Fibroblast of the aortic adventitia (primary cell): Measurements from ENCODE around the gene RNF39. TPM values are rescaled to one million over a fixed set of nuclear protein-coding genes. Genes with fewer than 3 reads are reported as not detected.

Source experiments
- DNase-seq: peaks from one replicate; pipeline ENCODE4 v3.0.0-alpha.2; 2010; ENCODE audit warnings: low read depth
- H3K4me3 ChIP-seq: 2 replicates; pipeline ENCODE4 v1.5.1; 2011; ENCODE audit warnings: low read depth, mild to moderate bottlenecking, control low read depth, low read length, moderate library complexity
- total RNA-seq: library from RNA; depleted of rRNA; stranded (reverse); fragments of >200 nt; gene quantifications from 2 replicates; pipeline ENCODE4 v1.2.3, GENCODE V29; 2012; ENCODE audit warnings: low replicate concordance
- TF ChIP-seq, protein P1 (sequence below): IDR thresholded peaks from 2 replicates; pipeline ENCODE4 v1.5.1; 2011; ENCODE audit warnings: mild to moderate bottlenecking, low read length, control low read depth, inconsistent platforms; ENCODE audit not compliant: insufficient read depth

RNF39 gene
- total RNA-seq, 1 donor = not detected

DNA sequence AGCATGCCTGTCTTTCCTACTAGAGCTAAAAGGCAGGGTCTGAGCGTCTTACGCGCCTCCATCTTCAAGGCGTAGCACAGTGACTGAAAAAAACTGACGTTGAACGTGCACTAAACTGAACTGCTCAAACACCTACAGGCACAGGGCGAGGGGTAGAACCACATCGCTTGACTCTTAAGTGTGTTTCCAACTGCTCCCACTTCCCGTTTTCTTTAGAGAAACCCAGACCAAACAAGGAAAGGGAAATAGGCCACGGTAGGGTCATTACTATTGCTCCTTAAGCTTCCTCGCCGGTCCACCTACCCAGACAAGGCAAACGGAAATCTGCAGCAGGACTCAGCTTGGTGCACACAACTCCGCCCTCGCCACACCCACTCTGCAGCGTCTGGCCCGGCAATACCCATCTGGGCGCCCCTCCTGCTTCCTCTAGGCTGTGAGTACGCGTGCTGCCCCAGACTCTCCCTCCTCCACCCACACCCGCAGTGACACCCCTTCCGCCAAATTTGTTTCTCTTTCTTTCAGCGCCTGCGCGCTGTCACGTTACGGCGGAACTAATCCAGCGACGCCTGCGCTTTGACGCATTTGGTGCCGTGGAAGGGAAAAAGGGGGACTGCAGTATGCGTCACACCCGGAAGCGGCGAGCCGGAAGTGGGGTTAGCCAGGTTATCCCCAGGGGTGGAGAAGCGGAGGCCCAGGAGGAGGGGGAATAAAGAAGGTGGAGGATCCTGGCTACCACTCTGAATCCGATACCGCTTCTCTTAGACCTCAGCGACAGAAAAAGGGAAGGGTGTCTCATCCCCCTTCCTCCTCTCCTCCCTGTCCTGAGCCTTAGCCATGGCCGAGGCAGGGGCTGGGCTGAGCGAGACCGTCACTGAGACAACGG lies 8.8 kb downstream of the RNF39 start, which contains the start of gene PPP1R11:
PPP1R11 (plus strand) TSS at position 622 of the 883 bp plus-strand sequence; CDS start at position 835, 213 bp downstream.
- peak; percentile 99 for DNase-seq
- TF ChIP-seq, protein P1, sequence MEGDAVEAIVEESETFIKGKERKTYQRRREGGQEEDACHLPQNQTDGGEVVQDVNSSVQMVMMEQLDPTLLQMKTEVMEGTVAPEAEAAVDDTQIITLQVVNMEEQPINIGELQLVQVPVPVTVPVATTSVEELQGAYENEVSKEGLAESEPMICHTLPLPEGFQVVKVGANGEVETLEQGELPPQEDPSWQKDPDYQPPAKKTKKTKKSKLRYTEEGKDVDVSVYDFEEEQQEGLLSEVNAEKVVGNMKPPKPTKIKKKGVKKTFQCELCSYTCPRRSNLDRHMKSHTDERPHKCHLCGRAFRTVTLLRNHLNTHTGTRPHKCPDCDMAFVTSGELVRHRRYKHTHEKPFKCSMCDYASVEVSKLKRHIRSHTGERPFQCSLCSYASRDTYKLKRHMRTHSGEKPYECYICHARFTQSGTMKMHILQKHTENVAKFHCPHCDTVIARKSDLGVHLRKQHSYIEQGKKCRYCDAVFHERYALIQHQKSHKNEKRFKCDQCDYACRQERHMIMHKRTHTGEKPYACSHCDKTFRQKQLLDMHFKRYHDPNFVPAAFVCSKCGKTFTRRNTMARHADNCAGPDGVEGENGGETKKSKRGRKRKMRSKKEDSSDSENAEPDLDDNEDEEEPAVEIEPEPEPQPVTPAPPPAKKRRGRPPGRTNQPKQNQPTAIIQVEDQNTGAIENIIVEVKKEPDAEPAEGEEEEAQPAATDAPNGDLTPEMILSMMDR = no peak
- peak within 1 kb of the TSS; percentile 94 for H3K4me3 ChIP-seq

DNA sequence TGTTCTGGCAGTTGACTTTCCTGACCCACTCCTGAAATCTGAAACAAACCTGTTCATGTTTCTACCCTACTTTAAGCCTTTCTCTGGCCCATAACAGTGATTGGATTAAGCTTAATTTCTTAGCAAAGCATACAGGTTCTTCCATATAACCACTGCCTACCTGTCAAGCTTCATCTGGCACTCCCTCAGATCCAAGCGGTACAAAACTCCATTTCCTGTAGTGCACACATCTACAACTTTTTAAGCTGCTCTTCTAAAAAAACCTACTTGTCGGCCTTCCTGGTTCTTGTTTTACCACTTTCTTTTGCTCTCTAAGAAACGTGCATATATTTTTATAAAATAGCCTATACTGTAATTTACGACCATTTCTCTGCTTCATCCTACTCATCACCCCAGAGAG lies 9.5 kb downstream of the RNF39 start:
- TF ChIP-seq, protein P1 = no peak
- no peak for DNase-seq
- H3K4me3 ChIP-seq = peak overlapping the region; percentile 94

DNA sequence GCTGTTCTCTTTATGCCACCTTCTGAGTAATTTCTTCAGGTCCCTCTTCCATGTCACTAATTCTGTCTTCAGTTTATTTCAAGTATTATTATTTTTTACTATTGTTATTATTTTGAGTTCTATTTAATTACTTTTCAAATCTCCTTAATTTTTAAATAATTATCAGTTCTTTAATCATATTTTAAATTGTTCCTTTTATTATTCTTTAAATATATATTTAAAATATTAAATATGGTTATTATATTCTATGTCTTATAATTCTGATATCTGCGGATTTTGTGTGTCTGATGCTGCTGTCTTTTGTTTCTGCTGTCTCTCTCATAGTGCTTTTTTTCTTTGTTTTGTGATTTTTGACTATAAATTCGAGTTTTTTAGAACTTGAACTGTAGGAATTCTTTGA lies 12.3 kb downstream of the RNF39 start:
- DNase-seq = no peak
- TF ChIP-seq, protein P1 = no peak

DNA sequence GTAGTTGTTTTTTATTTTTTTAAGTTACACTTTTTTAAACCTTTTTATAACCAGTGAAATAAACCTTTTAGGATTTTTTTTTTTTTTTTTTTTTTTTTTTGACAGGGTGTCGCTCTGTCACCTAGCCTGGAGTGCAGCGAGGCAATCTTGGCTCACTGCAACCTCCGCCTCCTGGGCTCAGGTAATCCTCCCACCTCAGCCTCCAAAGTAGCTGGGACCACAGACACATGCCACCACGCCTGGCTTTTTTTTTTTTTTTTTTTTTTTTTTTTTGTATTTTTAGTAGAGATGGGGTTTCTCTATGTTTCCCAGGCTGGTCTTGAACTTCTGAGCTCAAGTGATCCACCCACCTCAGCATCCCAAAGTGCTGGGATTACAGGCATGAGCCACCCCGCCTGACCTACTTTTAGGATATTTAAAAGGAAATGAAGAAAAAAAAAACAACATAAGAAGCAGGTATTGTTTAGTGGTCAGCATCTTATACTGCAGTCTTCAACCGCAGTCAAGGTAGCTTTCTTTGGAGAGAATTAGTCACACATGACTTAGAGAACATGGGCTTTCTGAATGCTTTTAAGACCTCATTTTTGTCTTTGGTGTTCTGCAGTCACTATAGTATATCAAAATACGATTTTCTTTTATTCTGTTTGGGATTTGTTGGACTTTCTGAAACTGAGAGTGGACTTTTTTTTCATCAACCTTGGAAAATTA lies 12.9 kb downstream of the RNF39 start:
- H3K4me3 ChIP-seq = no peak overlapping the region
- DNase-seq = no peak
- TF ChIP-seq, protein P1 = no peak

More for the DNA sequence above, 12.3 kb downstream of the RNF39 start:
- no peak overlapping the region for H3K4me3 ChIP-seq

DNA sequence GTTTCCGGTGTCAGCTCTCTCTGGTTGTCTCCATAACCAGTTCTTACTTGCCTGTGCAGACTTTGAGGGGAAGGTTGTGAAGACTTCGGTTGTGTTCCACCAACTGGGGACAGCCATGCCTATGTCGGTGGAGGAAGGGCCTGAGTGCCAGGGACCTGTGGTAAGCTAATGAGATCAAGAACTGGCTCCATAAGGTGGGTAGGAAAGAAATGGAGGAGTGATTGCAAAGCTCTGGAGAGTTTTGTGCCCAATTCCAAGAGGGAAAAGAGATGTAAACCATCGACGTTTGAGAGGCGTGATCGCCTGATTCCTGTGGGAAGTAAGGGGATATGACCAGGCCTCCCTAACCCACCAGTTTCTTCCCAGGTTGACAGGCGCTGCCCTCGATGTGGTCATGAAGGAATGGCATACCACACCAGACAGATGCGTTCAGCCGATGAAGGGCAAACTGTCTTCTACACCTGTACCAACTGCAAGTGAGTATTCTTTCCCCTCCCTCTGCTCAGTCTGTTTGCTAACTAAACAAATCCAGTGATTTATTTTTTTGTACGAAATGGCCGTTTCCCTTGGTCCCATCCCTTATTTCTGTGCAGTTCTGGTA lies 13.6 kb downstream of the RNF39 start:
- peak; percentile 31 for DNase-seq
- TF ChIP-seq, protein P1 = no peak
- peak overlapping the region; percentile 100 for H3K4me3 ChIP-seq

DNA sequence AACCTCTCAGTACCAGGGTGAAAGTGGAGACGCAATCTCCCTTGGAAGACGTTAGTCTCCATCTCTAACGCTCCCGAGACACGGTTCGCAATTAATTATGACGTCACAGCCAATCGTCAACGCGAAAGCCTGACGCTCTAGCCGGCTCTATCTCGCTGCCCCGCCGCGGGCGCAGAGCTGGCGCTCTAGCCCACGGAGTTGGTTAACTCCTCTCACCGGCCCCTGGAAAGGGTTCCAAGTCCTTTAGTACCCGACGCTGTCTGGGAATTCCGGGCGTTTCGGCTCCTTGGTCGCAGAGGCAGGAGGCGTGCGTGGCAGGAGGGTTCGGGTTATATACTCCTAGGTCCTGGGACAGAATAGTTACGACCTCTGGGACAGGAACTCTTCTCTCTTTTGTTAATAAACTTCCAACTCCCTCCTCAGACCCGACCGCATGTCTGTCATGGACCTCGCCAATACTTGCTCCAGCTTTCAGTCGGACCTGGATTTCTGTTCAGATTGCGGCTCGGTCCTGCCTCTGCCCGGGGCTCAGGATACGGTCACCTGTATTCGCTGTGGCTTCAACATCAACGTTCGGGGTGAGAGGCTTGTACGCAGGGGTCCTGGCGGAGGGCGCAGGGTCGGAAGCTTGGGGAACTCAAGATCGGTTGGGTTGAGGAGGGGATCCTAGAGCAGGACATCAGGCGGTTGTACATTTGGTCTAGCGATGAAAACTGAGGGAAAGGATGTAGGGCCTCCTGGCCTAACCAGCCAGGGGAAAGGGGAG lies 14.3 kb downstream of the RNF39 start, which contains the start of gene POLR1H:
POLR1H (plus strand) TSS at position 174 of the 766 bp plus-strand sequence; CDS start at position 434, 260 bp downstream.
- H3K4me3 ChIP-seq = peak within 1 kb of the TSS; percentile 100
- TF ChIP-seq, protein P1 = no peak
- peak; percentile 97 for DNase-seq
